ENCODE measurements around the gene MLST8.

The MLST8 gene, protein sequence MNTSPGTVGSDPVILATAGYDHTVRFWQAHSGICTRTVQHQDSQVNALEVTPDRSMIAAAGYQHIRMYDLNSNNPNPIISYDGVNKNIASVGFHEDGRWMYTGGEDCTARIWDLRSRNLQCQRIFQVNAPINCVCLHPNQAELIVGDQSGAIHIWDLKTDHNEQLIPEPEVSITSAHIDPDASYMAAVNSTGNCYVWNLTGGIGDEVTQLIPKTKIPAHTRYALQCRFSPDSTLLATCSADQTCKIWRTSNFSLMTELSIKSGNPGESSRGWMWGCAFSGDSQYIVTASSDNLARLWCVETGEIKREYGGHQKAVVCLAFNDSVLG

DNA sequence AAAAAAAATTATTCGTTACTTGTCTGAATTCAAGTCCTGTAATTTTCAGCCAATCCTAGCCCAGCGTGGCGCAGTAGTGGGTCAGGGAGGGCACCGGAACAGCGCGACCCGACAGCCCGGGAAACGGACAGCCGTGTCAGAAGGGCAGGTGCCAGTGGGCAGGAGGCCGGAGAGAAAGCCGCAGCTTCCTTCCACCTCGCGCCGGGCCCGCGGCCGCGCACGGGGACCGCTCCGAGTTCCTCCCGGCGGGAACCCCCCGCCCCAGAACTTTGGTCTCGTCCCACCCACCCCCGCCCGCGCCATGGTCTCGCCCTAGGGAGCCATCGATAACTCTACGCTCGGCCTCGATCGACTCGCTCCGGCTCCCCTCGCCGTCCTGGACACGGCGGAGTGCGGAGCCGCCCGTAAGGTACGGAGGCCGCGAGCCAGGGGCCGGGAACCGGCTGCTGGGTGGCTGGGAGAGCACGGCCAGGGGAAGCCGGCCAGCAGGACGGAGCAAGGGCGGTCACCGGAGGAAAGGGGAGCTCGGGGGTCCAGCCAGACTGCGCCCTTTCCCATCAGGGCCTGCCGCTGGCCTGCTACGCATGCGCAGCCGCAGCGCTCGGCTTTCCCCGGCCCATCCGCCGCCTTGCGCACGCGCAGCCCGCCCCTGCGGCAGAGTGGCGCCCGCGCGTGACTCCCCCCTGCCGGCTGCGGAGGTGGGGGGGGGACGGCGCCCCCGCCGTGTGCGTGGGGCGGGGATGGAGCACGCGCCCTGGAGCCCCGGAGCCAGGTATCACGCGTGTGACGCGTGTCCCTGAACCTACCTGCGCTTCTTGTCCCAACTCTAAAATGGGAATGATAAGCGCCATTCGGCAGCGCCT lies at the start of gene MLST8:
Gene MLST8 (plus strand): TSS at position 351 of the 863 bp plus-strand sequence. CDS start 632 bp downstream, outside the sequence.
- no peak for TF ChIP-seq GATA3 (IDR thresholded peaks at IDR 0.05; ENCODE audit: low read depth, low read length)
- no peak; the same call in 1 of the 2 replicates for TF ChIP-seq GATA2 (IDR thresholded peaks at IDR 0.05; ENCODE audit: low read depth, low read length)

DNA sequence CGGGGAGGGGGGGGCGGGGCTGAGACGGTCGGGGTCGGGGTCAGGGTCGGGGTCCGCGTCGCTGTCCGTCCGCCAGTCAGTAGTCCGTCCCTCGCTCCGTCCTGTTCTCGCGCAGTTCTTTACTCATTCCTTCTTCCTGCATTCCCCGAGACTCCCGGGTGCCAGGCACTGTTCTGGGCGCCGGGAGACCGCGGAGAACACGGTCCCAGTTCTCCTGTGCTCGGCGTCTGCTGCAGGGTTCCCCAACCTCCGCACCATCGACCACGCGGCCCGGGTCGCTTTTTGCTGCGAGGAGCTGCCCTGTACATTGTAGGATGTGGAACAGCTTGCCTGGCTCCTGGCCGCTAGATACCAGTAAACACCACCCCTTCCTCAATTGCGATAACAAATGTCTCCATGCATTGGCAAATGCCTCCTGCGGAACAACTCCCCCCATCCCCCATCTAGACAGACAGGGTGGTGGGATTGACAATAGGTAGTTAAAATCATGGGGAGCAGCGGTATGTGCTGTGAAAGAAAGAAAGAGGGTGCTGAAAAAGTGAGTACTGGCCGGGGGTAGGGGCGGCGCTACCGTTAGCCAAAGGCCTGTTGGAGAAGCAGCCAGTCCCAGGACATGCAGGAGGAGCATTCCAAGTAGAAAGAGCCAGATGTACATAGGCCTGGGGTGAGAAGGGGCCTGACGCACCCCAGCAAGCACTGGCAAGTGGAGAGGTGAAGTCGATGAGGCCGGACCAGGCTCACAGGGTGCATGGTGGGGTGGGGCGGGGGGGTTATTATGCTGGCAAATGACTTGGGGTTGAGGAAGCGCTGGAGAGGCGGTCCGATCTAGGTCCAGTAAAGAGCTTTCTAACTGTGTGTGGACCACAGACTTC lies 49.0 kb upstream of the MLST8 start:
- TF ChIP-seq GATA3 (IDR thresholded peaks at IDR 0.05; ENCODE audit: low read depth, low read length) (no peak), GATA2 (IDR thresholded peaks at IDR 0.05; ENCODE audit: low read depth, low read length) (no peak)

- TF ChIP-seq GATA2 (IDR thresholded peaks at IDR 0.05; ENCODE audit: low read depth, low read length) (no peak), GATA3 (IDR thresholded peaks at IDR 0.05; ENCODE audit: low read depth, low read length) (no peak)
These were observed 48.4 kb upstream of the MLST8 start for GRCh38 chr16:2156849-2157224.

DNA sequence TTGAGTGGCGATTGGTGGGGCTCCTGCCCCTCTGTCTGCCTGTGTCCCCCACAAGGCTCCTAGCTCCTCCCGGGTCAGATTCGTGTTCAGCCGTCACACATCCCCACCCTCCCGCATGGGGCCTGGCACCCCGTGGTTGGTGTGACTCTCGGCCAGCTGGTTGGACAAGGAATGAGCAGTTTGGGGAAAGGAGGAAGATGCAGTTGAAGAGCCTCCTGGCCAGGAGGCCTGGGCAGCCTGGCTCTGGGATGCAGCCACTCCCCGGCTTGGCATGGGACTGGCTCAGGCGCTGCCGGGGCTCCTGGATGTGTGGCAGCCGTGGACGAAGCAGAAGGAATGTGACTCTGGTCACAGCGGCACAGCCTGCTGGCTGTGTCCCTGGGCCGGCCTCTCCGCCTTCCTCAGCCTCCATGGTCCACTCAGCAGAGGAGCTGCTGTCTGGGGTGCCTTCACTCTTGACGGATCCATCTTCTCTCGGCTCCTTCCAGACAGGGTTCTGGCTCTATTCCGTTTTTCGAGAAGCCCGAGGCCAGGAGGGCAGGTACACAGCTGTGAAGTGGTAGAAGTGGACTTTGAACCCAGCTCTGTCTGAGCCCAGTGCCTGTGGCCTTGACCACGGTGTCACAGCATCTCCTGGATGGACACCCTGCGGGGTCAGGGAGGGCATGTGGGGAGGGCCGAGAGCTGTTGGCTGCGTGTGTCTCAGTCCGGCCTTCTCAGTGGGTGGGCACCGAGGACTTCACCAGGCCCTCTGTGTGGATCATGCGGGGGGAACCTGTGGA lies 47.6 kb upstream of the MLST8 start:
- TF ChIP-seq GATA3 (IDR thresholded peaks at IDR 0.05; ENCODE audit: low read depth, low read length) (no peak), GATA2 (IDR thresholded peaks at IDR 0.05; ENCODE audit: low read depth, low read length) (no peak)

GRCh38 chr16:2158262-2158638 lies 47.0 kb upstream of the MLST8 start:
- no peak for TF ChIP-seq GATA3 (IDR thresholded peaks at IDR 0.05; ENCODE audit: low read depth, low read length)
- no peak for TF ChIP-seq GATA2 (IDR thresholded peaks at IDR 0.05; ENCODE audit: low read depth, low read length)

DNA sequence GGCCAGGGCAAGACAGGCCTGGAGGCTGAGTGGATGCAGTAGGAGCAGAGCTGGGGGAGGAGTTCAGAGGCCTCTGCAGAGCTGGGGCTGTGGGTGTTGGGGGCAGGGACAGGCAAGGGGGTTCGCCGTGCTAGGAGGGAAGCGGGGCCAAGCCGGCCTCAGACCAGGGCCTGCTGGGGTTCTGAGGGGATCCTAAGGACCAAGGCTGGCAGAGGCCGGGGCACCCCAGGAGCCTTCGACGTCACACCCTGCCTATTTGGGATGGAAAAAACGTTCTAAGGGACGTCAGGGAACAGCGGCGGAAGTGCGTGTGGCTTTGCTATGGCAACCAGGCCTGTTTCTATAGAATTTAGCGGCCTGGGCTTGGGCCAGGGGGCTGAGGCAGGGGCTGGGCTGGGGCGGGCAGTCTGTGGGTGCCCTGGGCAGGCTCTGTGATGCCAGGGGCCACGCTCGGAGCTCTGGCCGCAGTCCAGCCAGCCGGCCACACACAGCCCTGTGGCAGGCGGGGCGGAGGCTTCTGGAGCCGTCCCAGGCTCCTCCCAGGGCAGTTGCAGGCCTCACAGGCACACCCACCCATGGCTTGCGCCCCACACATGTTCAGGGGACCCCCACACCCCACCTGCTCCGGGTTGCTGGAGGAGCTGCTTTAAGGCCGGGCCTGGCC lies 45.9 kb upstream of the MLST8 start:
- TF ChIP-seq GATA2 (IDR thresholded peaks at IDR 0.05; ENCODE audit: low read depth, low read length), result no peak
- TF ChIP-seq GATA3 (IDR thresholded peaks at IDR 0.05; ENCODE audit: low read depth, low read length), result no peak

DNA sequence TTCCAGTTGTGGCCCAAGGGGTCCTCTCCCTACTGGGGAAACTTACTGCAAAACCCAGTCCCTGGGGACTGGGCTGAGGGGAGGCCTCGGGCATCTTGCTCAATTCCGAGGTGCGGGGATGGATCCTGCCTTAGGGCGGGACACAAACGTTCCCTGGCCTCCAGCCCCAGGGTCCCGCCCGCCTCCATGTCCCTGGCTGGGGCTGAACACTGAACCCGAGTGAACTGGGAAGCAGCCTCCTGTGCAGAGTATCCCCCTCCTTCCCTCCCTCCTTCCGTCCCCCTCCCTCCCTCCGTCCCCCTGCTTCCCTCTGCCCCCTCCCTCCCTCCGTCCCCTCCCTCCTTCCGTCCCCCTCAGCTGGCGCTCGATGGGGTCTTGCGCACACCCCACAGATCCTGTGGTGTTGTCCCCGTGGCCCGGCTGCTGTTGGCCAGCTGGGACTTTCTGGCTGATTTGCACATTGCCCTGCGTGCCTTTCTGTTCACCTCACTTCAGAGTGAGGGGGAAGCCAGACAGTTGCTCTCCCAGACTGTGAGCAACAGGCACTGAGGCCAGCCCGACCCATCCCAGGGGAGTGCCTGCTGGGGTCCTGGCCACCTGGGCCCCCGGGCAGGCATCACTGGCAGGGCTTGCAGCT lies 44.2 kb upstream of the MLST8 start:
- TF ChIP-seq GATA2 (IDR thresholded peaks at IDR 0.05; ENCODE audit: low read depth, low read length) (no peak), GATA3 (IDR thresholded peaks at IDR 0.05; ENCODE audit: low read depth, low read length) (no peak)

DNA sequence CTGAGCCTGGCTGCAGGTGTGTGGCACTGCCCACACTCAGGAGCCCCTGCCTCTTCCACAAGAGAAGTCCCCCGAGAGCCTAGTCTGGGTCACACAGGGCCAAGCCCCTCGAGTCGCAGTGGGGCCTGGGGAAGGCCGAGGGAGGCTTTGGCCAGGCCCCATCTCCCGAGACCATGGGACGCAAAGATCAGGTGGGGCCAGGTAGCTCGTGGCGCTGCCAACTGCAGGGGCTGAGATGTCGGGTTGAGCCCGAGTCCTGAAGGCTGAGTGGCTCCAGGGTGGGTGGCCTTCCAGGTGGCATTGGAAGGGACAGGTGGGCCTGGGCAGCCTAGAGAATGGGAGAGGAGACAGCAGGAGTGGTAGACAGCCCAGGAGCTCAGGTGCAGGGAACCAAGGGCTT lies 43.3 kb upstream of the MLST8 start:
- TF ChIP-seq GATA3 (IDR thresholded peaks at IDR 0.05; ENCODE audit: low read depth, low read length), result no peak
- no peak for TF ChIP-seq GATA2 (IDR thresholded peaks at IDR 0.05; ENCODE audit: low read depth, low read length)

DNA sequence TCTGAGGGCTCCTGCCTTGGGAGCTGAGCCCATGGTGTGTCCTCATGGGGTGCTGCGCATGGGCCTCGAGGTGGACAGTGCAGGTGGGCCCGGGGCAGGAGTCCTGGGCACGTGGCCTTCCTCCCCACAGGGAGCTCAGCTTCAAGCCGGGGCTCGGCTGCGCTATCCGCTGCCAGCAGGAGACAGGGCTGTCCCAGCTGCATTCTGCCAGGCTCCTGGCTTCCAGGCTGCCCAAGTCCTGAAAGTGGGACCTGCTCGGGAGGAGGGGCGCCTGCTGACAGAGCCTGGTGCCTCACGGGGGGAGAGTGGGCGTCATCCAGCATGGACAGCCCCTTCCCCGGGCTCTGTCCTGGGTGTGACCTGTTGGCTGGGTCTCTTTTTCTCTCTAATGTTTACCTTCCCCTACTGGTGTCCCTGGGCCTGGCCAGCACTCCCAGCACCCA lies 42.6 kb upstream of the MLST8 start:
- no peak for TF ChIP-seq GATA2 (IDR thresholded peaks at IDR 0.05; ENCODE audit: low read depth, low read length)
- TF ChIP-seq GATA3 (IDR thresholded peaks at IDR 0.05; ENCODE audit: low read depth, low read length), result no peak

DNA sequence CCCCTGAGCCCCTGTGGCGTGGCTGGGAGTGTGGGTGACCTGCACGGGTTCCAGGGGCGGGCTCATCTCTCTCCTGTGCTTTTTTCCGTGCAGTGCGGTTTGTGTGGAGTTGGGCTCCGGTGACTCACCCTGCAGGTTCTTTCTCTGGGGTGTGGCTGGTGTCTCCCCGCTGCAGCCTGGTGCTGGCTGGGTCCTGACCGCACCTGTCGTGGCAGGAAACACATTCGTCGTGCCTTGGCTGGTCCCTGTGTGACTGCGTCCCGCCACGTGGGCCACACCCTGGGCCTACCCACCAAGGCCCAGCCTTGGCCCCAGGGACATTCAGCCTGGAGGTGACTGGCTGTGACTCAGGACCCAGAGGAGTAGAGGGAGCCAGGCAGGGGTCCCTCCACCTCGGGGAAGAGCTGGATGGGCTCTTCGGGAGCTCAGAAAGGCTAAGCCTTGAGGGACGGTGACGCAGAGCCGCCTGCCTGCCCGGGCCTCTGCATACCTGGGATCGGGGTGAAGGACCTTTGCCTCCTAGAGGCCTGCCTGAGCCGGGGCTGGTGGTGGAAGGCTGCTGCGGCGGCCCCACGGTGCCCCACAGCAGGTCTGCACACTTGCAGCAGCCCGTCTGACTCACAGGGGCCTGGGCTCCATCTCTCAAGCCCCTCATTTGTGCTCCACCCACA lies 41.9 kb upstream of the MLST8 start:
- TF ChIP-seq GATA2 (IDR thresholded peaks at IDR 0.05; ENCODE audit: low read depth, low read length) (no peak), GATA3 (IDR thresholded peaks at IDR 0.05; ENCODE audit: low read depth, low read length) (no peak)

- TF ChIP-seq GATA2 (IDR thresholded peaks at IDR 0.05; ENCODE audit: low read depth, low read length) (no peak), GATA3 (IDR thresholded peaks at IDR 0.05; ENCODE audit: low read depth, low read length) (no peak)
These were observed 39.4 kb upstream of the MLST8 start for GRCh38 chr16:2165861-2166260.
